Activated naive CD4-positive, alpha-beta T cell treated with anti-CD3 and anti-CD28 coated beads, Interleukin-2, amount 50 U/mL, for 72 hours (primary cell): Measurements from ENCODE around the gene MRC1. TPM values are rescaled to one million over a fixed set of nuclear protein-coding genes. Genes with fewer than 3 reads are reported as not detected.

Source experiments
- ATAC-seq, 2 donors: fragments of 150-1000 bp; cut with Tn5 transposase; 2 replicates each; pipeline ENCODE4 v1.10.0; 2021; ENCODE audit warnings: mild to moderate bottlenecking in 2 of 2, moderate library complexity in 2 of 2
- DNase-seq, 2 donors: peaks; one replicate each; pipeline ENCODE4 v3.0.0; 2021 to 2022; ENCODE audit warnings: low spot score in 2 of 2
- H3K27ac Mint-ChIP-seq, 2 donors: one replicate each; pipeline ENCODE4 v1.8.0; 2022; ENCODE audit warnings: mild to moderate bottlenecking in 2 of 2, mixed read lengths in 2 of 2
- H3K36me3 Mint-ChIP-seq, 2 donors: one replicate each; pipeline ENCODE4 v1.8.0; 2022; ENCODE audit warnings: mixed read lengths in 2 of 2
- H3K9me3 Mint-ChIP-seq, 2 donors: one replicate each; pipeline ENCODE4 v1.8.0; 2022; ENCODE audit warnings: mixed read lengths in 2 of 2
- total RNA-seq, 2 donors: library from RNA; stranded (reverse); gene quantifications; one replicate each; pipeline ENCODE4 v1.2.3, GENCODE V29; 2022

Gene MRC1
- total RNA-seq, 2 donors from 2014 or later = not detected

- DNase-seq (no peak), ATAC-seq (no peak)
- no peak overlapping the region for H3K27ac Mint-ChIP-seq
Observed at GRCh38 chr10:17865351-17865750, 56.2 kb downstream of the MRC1 start.

DNA sequence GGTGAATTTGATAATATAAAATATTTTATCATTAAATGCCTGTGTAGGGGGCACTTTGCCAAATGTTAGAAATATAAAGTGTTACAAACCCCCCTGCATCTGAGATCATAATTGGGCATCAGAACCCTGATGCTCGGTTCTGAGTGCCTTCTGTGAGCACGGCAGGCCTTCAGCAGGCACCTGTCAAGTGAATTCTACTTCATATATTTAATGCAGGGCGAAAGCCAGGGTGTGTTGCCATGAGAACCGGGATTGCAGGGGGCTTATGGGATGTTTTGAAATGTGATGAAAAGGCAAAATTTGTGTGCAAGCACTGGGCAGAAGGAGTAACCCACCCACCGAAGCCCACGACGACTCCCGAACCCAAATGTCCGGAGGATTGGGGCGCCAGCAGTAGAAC, 57.2 kb downstream of the MRC1 start:
- H3K27ac Mint-ChIP-seq = no peak overlapping the region
- H3K36me3 Mint-ChIP-seq = no peaks in the 10 kb centered on the region
- no peak for ATAC-seq
- peaks cover 0 to 3% of the 10 kb centered on the region in 2 donors for H3K9me3 Mint-ChIP-seq
- DNase-seq = no peak

More at GRCh38 chr10:17865351-17865750, 56.2 kb downstream of the MRC1 start:
- Mint-ChIP-seq H3K36me3 (no peaks in the 10 kb centered on the region), H3K9me3 (peaks cover 0 to 3% of the 10 kb centered on the region in 2 donors)

- ATAC-seq = no peak
- Mint-ChIP-seq H3K36me3 (no peaks in the 10 kb centered on the region), H3K9me3 (peaks cover 0 to 3% of the 10 kb centered on the region in 2 donors), H3K27ac (no peak overlapping the region)
- no peak for DNase-seq
Observed at GRCh38 chr10:17867056-17867455, 57.9 kb downstream of the MRC1 start.

DNA sequence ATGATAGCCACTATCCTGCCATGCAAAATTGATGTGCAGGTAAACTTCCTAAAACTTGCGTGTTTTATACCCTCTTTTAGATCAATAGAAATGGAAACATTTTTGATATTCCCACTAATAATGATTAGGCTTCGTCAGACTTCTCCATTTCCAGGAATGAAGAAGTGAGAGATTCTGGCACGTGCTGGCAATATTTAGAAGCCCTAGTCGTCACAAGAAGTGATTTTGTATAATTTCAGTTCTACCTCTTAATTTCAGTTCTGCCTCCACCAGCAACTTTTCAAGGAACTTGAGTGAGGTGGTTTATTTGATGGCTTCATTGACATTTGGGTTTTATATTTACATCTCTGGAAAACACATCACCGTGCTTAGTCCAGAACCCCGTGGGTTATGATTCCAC, 61.9 kb downstream of the MRC1 start:
- Mint-ChIP-seq H3K27ac (no peak overlapping the region), H3K9me3 (peaks cover 0 to 3% of the 10 kb centered on the region in 2 donors), H3K36me3 (no peaks in the 10 kb centered on the region)
- ATAC-seq (no peak), DNase-seq (no peak)

- Mint-ChIP-seq H3K27ac (no peak overlapping the region), H3K9me3 (no peaks in the 10 kb centered on the region), H3K36me3 (no peaks in the 10 kb centered on the region)
- DNase-seq (no peak), ATAC-seq (no peak)
Observed at GRCh38 chr10:17872191-17873091, 63.3 kb downstream of the MRC1 start.

DNA sequence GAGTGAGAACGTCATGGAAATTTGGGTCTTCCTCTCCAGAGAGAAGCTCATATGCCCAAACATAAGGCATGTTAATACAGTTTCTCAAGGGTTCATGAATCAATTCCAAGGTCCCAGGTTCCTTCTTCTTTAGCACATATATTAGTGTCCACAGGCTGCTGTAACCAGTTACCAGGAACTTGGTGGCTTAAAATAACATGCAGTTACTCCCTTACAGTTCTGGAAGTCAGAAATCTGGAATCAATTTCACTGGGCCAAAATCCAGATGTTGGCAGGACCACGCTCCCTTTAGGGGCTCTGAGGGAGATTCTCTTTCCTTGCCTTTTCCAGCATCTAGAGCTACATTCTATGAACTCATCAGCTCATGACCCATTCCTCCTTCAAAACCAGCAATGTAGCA, 64.8 kb downstream of the MRC1 start:
- DNase-seq (no peak), ATAC-seq (no peak)
- Mint-ChIP-seq H3K27ac (no peak overlapping the region), H3K9me3 (no peaks in the 10 kb centered on the region), H3K36me3 (no peaks in the 10 kb centered on the region)

GRCh38 chr10:17877121-17877520, 68.0 kb downstream of the MRC1 start:
- H3K27ac Mint-ChIP-seq = no peak overlapping the region
- DNase-seq = no peak
- no peak for ATAC-seq
- H3K36me3 Mint-ChIP-seq = no peaks in the 10 kb centered on the region
- H3K9me3 Mint-ChIP-seq = no peaks in the 10 kb centered on the region

- Mint-ChIP-seq H3K36me3 (no peaks in the 10 kb centered on the region), H3K9me3 (no peaks in the 10 kb centered on the region), H3K27ac (no peak overlapping the region)
- DNase-seq = no peak
- ATAC-seq = no peak
Observed at GRCh38 chr10:17878896-17879295, 69.7 kb downstream of the MRC1 start.

DNA sequence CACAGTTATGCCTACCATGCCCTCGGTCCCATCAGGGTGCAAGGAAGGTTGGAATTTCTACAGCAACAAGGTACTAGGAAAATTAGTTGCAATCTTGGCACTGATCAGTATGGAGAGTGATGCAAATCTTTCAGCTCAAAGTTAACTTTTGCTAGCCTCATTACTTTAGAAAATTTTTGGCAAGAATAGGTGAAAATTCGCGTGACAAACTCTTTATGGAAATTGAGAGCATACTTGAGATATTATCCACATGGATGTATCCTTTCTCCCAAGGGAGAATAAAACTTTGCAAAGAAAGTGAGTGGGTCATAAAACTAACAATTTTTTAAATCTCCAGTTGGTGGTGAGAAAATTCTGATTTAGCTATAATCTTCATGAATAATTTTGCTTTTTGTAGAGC, 71.5 kb downstream of the MRC1 start:
- H3K9me3 Mint-ChIP-seq = peaks cover 0 to 5% of the 10 kb centered on the region in 2 donors

DNA sequence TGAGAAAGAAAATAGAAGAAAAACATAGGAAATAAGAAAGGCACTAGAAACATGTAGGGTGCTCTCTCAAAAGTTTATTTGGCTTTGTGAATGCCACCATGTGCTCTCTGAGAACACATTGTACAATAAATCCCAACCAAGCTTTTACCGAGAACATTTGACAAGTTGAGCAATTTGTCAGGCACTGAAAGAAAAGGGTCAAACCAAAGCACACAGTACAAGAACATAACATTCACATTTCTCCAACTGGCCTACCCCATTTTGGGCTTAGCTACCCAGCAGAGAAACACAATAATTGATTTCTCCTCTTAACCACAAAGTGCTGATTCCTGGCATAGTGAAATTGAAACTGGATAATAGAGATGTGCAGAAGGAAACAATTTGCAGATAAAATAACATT, 73.4 kb downstream of the MRC1 start:
- Mint-ChIP-seq H3K27ac (no peak overlapping the region), H3K9me3 (peaks cover 0 to 5% of the 10 kb centered on the region in 2 donors), H3K36me3 (no peaks in the 10 kb centered on the region)
- no peak for ATAC-seq
- DNase-seq = no peak

More for the DNA sequence above, 71.5 kb downstream of the MRC1 start:
- ATAC-seq = no peak
- Mint-ChIP-seq H3K36me3 (no peaks in the 10 kb centered on the region), H3K27ac (no peak overlapping the region)
- DNase-seq = no peak

GRCh38 chr10:17883621-17884020, 74.5 kb downstream of the MRC1 start:
- ATAC-seq = no peak
- peaks cover 0 to 5% of the 10 kb centered on the region in 2 donors for H3K9me3 Mint-ChIP-seq
- no peak for DNase-seq
- no peaks in the 10 kb centered on the region for H3K36me3 Mint-ChIP-seq
- no peak overlapping the region for H3K27ac Mint-ChIP-seq

DNA sequence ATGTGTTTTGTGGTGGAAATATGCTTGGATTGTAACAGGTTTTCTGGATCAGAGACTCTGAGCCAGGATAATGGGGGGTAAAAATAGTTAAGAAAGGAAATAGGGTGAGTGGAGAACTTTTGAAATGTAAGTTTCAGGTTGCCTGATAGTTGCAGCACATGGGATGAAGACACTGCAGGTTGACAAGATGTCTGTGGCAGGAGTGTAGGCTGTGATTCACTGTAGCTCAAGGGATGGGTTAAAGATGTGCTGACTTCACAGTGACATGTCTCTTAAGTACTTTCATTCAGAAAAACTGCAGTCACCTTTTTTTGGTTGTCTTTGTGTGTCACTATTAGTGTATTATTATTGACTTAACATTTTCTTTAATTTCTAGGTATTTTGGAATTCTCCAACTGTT, 79.0 kb downstream of the MRC1 start:
- H3K36me3 Mint-ChIP-seq = no peaks in the 10 kb centered on the region
- no peak for ATAC-seq
- DNase-seq = no peak
- no peak overlapping the region for H3K27ac Mint-ChIP-seq
- peaks cover 0 to 5% of the 10 kb centered on the region in 2 donors for H3K9me3 Mint-ChIP-seq

DNA sequence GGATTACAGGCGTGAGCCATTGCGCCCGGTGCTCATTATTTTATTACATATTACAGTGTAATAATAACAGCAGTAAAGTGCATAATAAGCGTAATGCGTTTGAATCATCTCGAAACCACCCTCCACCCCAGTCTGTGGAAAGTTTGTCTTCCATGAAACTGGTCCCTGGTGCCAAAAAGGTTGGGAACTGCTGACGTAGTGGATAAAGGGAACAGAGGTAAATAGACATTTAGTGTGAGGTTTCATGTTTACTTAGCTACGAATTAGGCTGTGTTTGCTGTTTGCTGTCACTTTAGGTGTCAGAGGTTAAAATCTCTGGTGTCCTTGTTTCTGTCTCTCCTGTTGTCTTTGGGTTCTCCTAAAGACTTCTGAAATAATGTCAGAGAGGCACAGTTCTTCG, 82.3 kb downstream of the MRC1 start:
- ATAC-seq (no peak), DNase-seq (no peak)
- Mint-ChIP-seq H3K9me3 (no peaks in the 10 kb centered on the region), H3K27ac (no peak overlapping the region), H3K36me3 (no peaks in the 10 kb centered on the region)

- no peaks in the 10 kb centered on the region for H3K36me3 Mint-ChIP-seq
- no peak for ATAC-seq
- no peak overlapping the region for H3K27ac Mint-ChIP-seq
- DNase-seq = no peak
- H3K9me3 Mint-ChIP-seq = no peaks in the 10 kb centered on the region
Observed at GRCh38 chr10:17904564-17904963, 95.4 kb downstream of the MRC1 start.

- H3K27ac Mint-ChIP-seq = no peak overlapping the region
- H3K9me3 Mint-ChIP-seq = no peaks in the 10 kb centered on the region
- H3K36me3 Mint-ChIP-seq = no peaks in the 10 kb centered on the region
- no peak for DNase-seq
- no peak for ATAC-seq
Observed at GRCh38 chr10:17905491-17905890, 96.3 kb downstream of the MRC1 start.

- DNase-seq (no peak), ATAC-seq (no peak)
- no peaks in the 10 kb centered on the region for H3K9me3 Mint-ChIP-seq
- no peak overlapping the region for H3K27ac Mint-ChIP-seq
- H3K36me3 Mint-ChIP-seq = no peaks in the 10 kb centered on the region
Observed at GRCh38 chr10:17906002-17906401, 96.9 kb downstream of the MRC1 start.

DNA sequence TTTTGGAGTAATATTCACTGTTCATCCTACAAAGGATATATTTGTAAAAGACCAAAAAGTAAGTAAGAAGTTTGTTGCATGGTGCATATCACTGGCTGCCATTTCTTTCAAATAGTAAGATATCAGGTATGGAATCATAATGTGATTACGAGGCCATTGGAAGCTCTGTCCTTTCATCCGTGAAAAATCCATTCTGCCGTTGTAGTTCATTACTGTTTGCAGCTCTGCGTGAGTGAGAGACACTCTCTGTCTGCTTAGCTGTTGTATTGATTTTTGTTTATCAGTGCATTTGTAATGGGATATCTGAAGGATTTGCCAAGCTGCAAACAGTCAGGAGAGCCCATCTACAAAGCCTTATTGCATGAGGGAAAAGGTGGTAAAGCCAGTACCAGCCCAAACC, 98.5 kb downstream of the MRC1 start:
- ATAC-seq (no peak), DNase-seq (no peak)
- no peak overlapping the region for H3K27ac Mint-ChIP-seq
- H3K36me3 Mint-ChIP-seq = no peaks in the 10 kb centered on the region
- no peaks in the 10 kb centered on the region for H3K9me3 Mint-ChIP-seq

DNA sequence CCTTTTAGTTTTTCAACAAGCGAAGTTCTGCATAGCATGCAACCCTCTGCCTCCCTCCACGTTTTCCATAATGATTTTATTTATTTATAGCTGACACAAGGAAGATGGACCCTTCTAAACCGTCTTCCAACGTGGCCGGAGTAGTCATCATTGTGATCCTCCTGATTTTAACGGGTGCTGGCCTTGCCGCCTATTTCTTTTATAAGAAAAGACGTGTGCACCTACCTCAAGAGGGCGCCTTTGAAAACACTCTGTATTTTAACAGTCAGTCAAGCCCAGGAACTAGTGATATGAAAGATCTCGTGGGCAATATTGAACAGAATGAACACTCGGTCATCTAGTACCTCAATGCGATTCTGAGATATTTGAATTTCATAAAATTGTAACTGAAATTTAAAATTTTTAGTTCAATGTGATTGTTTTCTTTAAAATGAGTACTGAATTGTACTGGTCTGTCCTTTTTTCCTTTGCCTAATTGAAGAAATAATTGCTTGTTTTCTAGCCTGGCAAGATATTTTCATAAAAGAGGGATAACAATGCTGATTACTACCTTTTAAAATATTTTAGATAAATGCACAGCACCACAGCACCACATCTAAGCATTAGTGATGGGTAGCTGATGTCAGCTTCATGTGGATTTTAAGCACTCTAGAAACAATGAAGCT, 101.1 kb downstream of the MRC1 start:
- DNase-seq (peak in 1 of 2 donors; percentile 8), ATAC-seq (peak in 1 of 2 donors; percentile 49)
- H3K9me3 Mint-ChIP-seq = peaks cover 0 to 3% of the 10 kb centered on the region in 2 donors
- H3K27ac Mint-ChIP-seq = no peak overlapping the region
- H3K36me3 Mint-ChIP-seq = no peaks in the 10 kb centered on the region
